Sciatic nerve (tissue), 2 donors: ENCODE measurements around the gene RET. TPM values are rescaled to one million over a fixed set of nuclear protein-coding genes. Genes with fewer than 3 reads are reported as not detected.

Source experiments
- ATAC-seq: fragments of 200-7000 bp; cut with Tn5 transposase; one replicate; pipeline ENCODE4 v1.9.1; 2020; ENCODE audit warnings: mild to moderate bottlenecking, moderate library complexity
- DNase-seq: peaks from one replicate; pipeline ENCODE4 v3.0.0-alpha.2; 2020; ENCODE audit warnings: low spot score
- intact Hi-C: fragments of 100-400 bp; cut with DNase I; formaldehyde crosslinking; loops from one replicate; pipeline ENCODE4 v1.14.2; 2022
- total RNA-seq: library from RNA; stranded (reverse); fragmentation: NEBNext Ultra II Directional; extraction: Animal tissue kit (Norgen Biotek cat#: 25700); gene quantifications from one replicate; pipeline ENCODE4 v1.2.1, GENCODE V29; 2021
- donor health status: DM: no; HTN: no; CAD: no.
- donor health status: DM: no; HTN: no; CAD: no.

RET gene
- total RNA-seq, 1 donor from 2014 or later: 0.80 TPM

- DNase-seq: no peak
- intact Hi-C loops: no loop called here
- ATAC-seq: no peak
These were observed 17.5 kb upstream of the RET start for GRCh38 chr10:43059336-43059720.

GRCh38 chr10:43059828-43060227 is 17.0 kb upstream of the RET start:
- intact Hi-C loops: no loop called here
- DNase-seq: no peak
- ATAC-seq: no peak

- DNase-seq (no peak), ATAC-seq (no peak)
- intact Hi-C loops: no loop called here
These were observed 16.6 kb upstream of the RET start for GRCh38 chr10:43060291-43060690.

- intact Hi-C loops: no loop called here
- DNase-seq (no peak), ATAC-seq (no peak)
These were observed 15.5 kb upstream of the RET start for GRCh38 chr10:43061331-43061730.

GRCh38 chr10:43061760-43062159 is 15.1 kb upstream of the RET start:
- ATAC-seq: no peak
- intact Hi-C loops: no loop called here
- no peak for DNase-seq

GRCh38 chr10:43062402-43063160 is 14.3 kb upstream of the RET start:
- intact Hi-C loops: no loop called here
- ATAC-seq: no peak
- DNase-seq: no peak

GRCh38 chr10:43064331-43065075 is 12.4 kb upstream of the RET start:
- intact Hi-C loops: no loop called here
- no peak for ATAC-seq
- no peak for DNase-seq

GRCh38 chr10:43065234-43065633 is 11.6 kb upstream of the RET start:
- no peak for DNase-seq
- no peak for ATAC-seq
- intact Hi-C loops: no loop called here

- no peak for DNase-seq
- intact Hi-C loops: no loop called here
- ATAC-seq: no peak
These were observed 11.1 kb upstream of the RET start for GRCh38 chr10:43065761-43066160.

GRCh38 chr10:43066481-43066880 is 10.4 kb upstream of the RET start:
- intact Hi-C loops: no loop called here
- no peak for DNase-seq
- ATAC-seq: no peak

GRCh38 chr10:43067391-43068135 is 9.3 kb upstream of the RET start:
- intact Hi-C loops: no loop called here
- ATAC-seq: no peak
- DNase-seq: no peak

GRCh38 chr10:43068136-43068395 is 8.8 kb upstream of the RET start:
- intact Hi-C loops: no loop called here
- ATAC-seq (no peak), DNase-seq (no peak)

GRCh38 chr10:43068471-43069210 is 8.2 kb upstream of the RET start:
- DNase-seq (no peak), ATAC-seq (no peak)
- intact Hi-C loops: no loop called here

GRCh38 chr10:43069211-43069515 is 7.7 kb upstream of the RET start:
- no peak for DNase-seq
- ATAC-seq: no peak
- intact Hi-C loops: no loop called here

GRCh38 chr10:43069579-43069978 is 7.3 kb upstream of the RET start:
- no peak for ATAC-seq
- no peak for DNase-seq
- intact Hi-C loops: no loop called here

- intact Hi-C loops: no loop called here
- DNase-seq: no peak
- no peak for ATAC-seq
These were observed 6.5 kb upstream of the RET start for GRCh38 chr10:43070121-43071085.

- intact Hi-C loops: no loop called here
- ATAC-seq: no peak
- DNase-seq: no peak
These were observed 4.8 kb upstream of the RET start for GRCh38 chr10:43071865-43072650.

- no peak for DNase-seq
- intact Hi-C loops: no loop called here
- no peak for ATAC-seq
These were observed 3.7 kb upstream of the RET start for GRCh38 chr10:43073191-43073590.
